Progenitor cell of endocrine pancreas (in vitro differentiated cells): Measurements from ENCODE around the gene CD8B2. TPM values are rescaled to one million over a fixed set of nuclear protein-coding genes. Genes with fewer than 3 reads are reported as not detected.

Source experiments
- DNase-seq: peaks from one replicate; pipeline ENCODE4 v3.0.0; 2021; ENCODE audit warnings: low spot score; ENCODE audit not compliant: unreplicated experiment
- H3K27ac Mint-ChIP-seq: 2 replicates; pipeline ENCODE4 v1.8.0; 2021; ENCODE audit warnings: mild to moderate bottlenecking, moderate library complexity, mixed read lengths
- H3K27me3 Mint-ChIP-seq: 2 replicates; pipeline ENCODE4 v1.8.0; 2021; ENCODE audit warnings: mixed read lengths
- H3K36me3 Mint-ChIP-seq: 2 replicates; pipeline ENCODE4 v1.8.0; 2022; ENCODE audit warnings: mixed read lengths; ENCODE audit not compliant: insufficient read depth
- H3K4me1 Mint-ChIP-seq: 2 replicates; pipeline ENCODE4 v1.8.0; 2021; ENCODE audit warnings: low read depth, mixed read lengths
- H3K4me3 Mint-ChIP-seq: 2 replicates; pipeline ENCODE4 v1.8.0; 2021; ENCODE audit warnings: low read depth, mild to moderate bottlenecking, moderate library complexity, mixed read lengths
- H3K9me3 Mint-ChIP-seq: 2 replicates; pipeline ENCODE4 v1.8.0; 2021; ENCODE audit warnings: low read depth, mixed read lengths
- CTCF ChIP-seq: fragments of 200-600 bp; sonication (generic); IDR thresholded peaks from one replicate; pipeline ENCODE4 v1.5.0; 2021; ENCODE audit warnings: antibody characterized with exemption, mild to moderate bottlenecking; ENCODE audit not compliant: unreplicated experiment
- total RNA-seq: library from RNA; stranded (reverse); gene quantifications from 2 replicates; pipeline ENCODE4 v1.2.1, GENCODE V29; 2021

The CD8B2 gene
- total RNA-seq, 1 donor from 2014 or later = not detected

GRCh38 chr2:106561356-106561755 is 74.2 kb downstream of the CD8B2 start:
- H3K4me3 Mint-ChIP-seq = no peak overlapping the region
- H3K4me1 Mint-ChIP-seq = no peaks in the 10 kb centered on the region

GRCh38 chr2:106561803-106562202 is 74.6 kb downstream of the CD8B2 start:
- Mint-ChIP-seq H3K4me1 (no peaks in the 10 kb centered on the region), H3K36me3 (peaks cover 1% of the 10 kb centered on the region), H3K27me3 (peaks cover 3% of the 10 kb centered on the region), H3K4me3 (no peak overlapping the region), H3K27ac (no peak overlapping the region), H3K9me3 (peaks cover 7% of the 10 kb centered on the region)
- DNase-seq = no peak
- TF ChIP-seq CTCF = no peak

More at GRCh38 chr2:106561356-106561755, 74.2 kb downstream of the CD8B2 start:
- Mint-ChIP-seq H3K27me3 (peaks cover 3% of the 10 kb centered on the region), H3K36me3 (peaks cover 2% of the 10 kb centered on the region), H3K27ac (no peak overlapping the region), H3K9me3 (peaks cover 8% of the 10 kb centered on the region)
- DNase-seq = no peak
- TF ChIP-seq CTCF = no peak

DNA sequence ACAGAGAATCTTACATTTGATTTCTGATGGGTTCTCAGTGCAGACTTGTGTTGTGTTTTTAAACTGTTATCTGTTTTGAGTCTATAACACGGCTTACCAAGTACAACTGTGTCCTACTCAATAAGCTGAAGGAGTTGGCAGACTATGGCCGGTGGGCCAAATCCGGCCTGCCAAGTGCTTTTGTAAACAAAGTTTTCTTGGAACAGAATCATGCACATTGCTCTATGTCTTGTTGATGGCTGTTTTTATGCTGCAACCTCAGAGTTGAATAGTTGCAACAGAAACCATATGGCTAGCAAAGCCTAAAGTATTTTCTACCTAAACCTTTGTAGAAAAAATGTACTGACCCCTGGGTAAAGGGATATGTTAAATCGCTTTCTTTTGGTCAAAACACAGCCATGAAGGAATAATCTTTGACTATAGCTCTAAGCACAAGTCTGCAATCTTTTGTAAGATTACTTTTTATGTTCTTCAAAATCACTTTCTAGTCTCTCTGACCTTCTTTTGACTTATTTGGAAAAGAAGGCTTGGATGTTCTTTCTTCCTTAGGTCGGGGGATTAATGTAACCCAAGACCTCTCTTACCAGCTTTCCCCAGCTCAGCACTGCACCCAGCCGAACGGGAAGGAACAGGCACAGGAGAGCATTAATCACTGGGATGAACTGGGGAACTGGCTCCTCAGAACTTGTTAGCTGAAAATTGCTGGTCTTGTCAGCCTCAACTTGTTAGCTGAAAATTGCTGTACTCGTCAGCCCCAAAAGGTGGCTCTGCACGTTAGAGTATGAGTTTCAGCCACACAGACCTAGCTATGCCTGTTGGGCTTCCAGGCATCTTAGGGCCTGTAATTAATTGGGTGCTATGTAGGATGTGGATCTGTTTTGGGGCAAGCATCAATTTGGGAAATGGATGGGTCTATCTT is 75.4 kb downstream of the CD8B2 start:
- Mint-ChIP-seq H3K9me3 (peaks cover 4% of the 10 kb centered on the region), H3K4me3 (no peak overlapping the region), H3K27me3 (peaks cover 9% of the 10 kb centered on the region), H3K36me3 (no peaks in the 10 kb centered on the region), H3K4me1 (no peaks in the 10 kb centered on the region), H3K27ac (no peak overlapping the region)
- TF ChIP-seq CTCF = no peak
- no peak for DNase-seq

- TF ChIP-seq CTCF = peak; percentile 35
- no peaks in the 10 kb centered on the region for H3K36me3 Mint-ChIP-seq
- no peak for DNase-seq
- peaks cover 4% of the 10 kb centered on the region for H3K9me3 Mint-ChIP-seq
- H3K27me3 Mint-ChIP-seq = peaks cover 9% of the 10 kb centered on the region
- no peaks in the 10 kb centered on the region for H3K4me1 Mint-ChIP-seq
- H3K27ac Mint-ChIP-seq = no peak overlapping the region
- no peak overlapping the region for H3K4me3 Mint-ChIP-seq
Observed at GRCh38 chr2:106563195-106563594, 76.0 kb downstream of the CD8B2 start.

DNA sequence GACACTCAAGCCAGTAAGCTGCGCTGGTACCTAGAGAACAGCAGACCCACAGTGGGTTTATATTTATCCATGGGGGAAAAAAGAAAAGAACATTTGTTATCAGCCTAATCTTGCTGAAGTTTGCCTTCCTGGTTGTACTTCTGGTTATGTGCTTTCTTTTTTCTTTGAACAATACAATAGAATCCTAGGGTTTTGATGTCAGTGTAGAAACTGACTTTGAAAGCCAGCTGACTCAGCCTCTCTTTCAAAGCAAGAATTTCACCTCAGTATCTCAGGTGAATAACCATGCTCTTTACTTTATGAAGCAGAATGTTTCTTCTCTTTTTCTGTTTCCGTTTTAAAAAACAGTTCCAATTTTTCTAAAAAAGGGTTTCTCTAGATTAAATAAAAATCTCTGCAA is 78.4 kb downstream of the CD8B2 start:
- DNase-seq = no peak
- TF ChIP-seq CTCF = no peak
- no peak overlapping the region for H3K27ac Mint-ChIP-seq
- no peak overlapping the region for H3K4me3 Mint-ChIP-seq
- H3K9me3 Mint-ChIP-seq = no peaks in the 10 kb centered on the region
- H3K36me3 Mint-ChIP-seq = no peaks in the 10 kb centered on the region
- H3K27me3 Mint-ChIP-seq = peaks cover 16% of the 10 kb centered on the region
- H3K4me1 Mint-ChIP-seq = no peaks in the 10 kb centered on the region
